CD4-positive, alpha-beta T cell treated with Interleukin-4 for 4 hours (primary cell): ENCODE measurements around the gene COA6.

Source experiments
- DNase-seq: peaks from one replicate; pipeline ENCODE4 v3.0.0-alpha.2; 2020

Gene COA6

GRCh38 chr1:234413990-234414389 lies 40.7 kb downstream of the COA6 start:
- DNase-seq = no peak

- no peak for DNase-seq
Observed at GRCh38 chr1:234427950-234428646, 54.8 kb downstream of the COA6 start.

DNA sequence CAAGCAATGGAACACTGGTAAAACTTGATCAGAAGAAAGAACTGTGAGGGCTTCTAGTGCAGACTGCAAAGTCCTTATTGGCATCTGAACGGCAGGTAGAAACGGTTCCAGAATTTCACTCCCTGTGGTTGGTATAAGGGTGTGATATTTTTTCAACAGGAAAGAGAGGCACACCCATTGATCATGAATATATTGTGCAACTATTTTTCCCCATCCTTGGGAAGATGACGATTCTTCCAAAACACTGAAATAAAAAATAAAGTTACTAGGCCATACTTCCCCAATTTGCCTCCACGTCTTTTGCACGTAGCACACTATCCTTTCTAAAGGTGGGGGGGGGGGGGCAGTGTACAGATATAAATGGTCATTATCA lies 56.2 kb downstream of the COA6 start:
- DNase-seq = no peak

DNA sequence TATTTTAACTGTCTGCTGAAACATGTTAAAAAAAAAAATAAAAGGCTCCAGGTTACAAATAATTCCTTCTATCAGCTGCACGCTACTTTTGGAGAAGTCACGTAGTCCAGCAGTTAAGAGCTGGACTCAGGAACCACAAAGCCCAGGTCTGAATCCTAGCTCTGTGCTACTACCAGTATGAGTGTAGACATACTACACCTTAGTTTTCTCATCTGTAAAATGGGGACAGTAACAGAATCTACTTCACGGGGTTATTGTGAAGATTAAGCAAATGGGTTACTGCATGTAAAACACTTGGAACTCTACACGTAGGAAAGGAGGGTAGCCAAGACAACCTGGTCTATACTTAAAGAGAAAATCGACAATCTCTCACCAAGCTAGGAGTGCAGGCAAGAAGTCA lies 57.4 kb downstream of the COA6 start:
- no peak for DNase-seq

- DNase-seq = no peak
Observed at GRCh38 chr1:234431255-234431654, 58.0 kb downstream of the COA6 start.

GRCh38 chr1:234433563-234434285 lies 60.5 kb downstream of the COA6 start:
- DNase-seq = no peak
